GM12891 (cell line): ENCODE data around the gene KIF13A.

Experiments used
- DNase-seq: peaks from one replicate; pipeline ENCODE4 v3.0.0; 2011; ENCODE audit warnings: low spot score; ENCODE audit not compliant: insufficient read length
- FAIRE-seq: peaks from 2 replicates; lab custom pipeline; 2011; peaks lifted over from hg19 to GRCh38; lab: Jason Lieb, UNC
- PAX5 ChIP-seq: IDR thresholded peaks from 2 replicates; pipeline ENCODE4 v1.6.1; 2011; ENCODE audit warnings: low read length, moderate library complexity, mild to moderate bottlenecking; ENCODE audit not compliant: insufficient read depth, severe bottlenecking
- POLR2A ChIP-seq: IDR thresholded peaks from 2 replicates; pipeline ENCODE4 v1.6.1; 2011; ENCODE audit warnings: low read depth, low read length, control low read depth
- POLR2AphosphoS5 ChIP-seq: IDR thresholded peaks from 2 replicates; pipeline ENCODE4 v1.6.1; 2011; ENCODE audit warnings: low read depth, low read length, control low read depth
- POU2F2 ChIP-seq: IDR thresholded peaks from 2 replicates; pipeline ENCODE4 v1.6.1; 2011; ENCODE audit warnings: low read depth, mild to moderate bottlenecking, control low read depth, low read length, moderate library complexity
- SPI1 ChIP-seq: IDR thresholded peaks from 2 replicates; pipeline ENCODE4 v1.6.1; 2011; ENCODE audit warnings: low read depth, low read length, control low read depth
- TAF1 ChIP-seq: IDR thresholded peaks from 2 replicates; pipeline ENCODE4 v1.6.1; 2011; ENCODE audit warnings: low read depth, low read length, control low read depth

KIF13A gene

GRCh38 chr6:17905611-17906592, 81.5 kb downstream of the KIF13A start:
- DNase-seq (no peak), FAIRE-seq (no peak)
- TF ChIP-seq POLR2A: no peak
- TF ChIP-seq POU2F2: no peak
- TF ChIP-seq TAF1: no peak
- no peak for TF ChIP-seq POLR2AphosphoS5
- TF ChIP-seq PAX5: no peak
- TF ChIP-seq SPI1: no peak

- DNase-seq (no peak), FAIRE-seq (no peak)
- TF ChIP-seq POU2F2 (no peak), SPI1 (no peak), POLR2AphosphoS5 (no peak), POLR2A (no peak), PAX5 (no peak), TAF1 (no peak)
Observed at GRCh38 chr6:17904491-17905120, 82.8 kb downstream of the KIF13A start.

GRCh38 chr6:17902974-17903373, 84.5 kb downstream of the KIF13A start:
- no peak for DNase-seq
- TF ChIP-seq POU2F2 (no peak), PAX5 (no peak), POLR2A (no peak), TAF1 (no peak), POLR2AphosphoS5 (no peak), SPI1 (no peak)
- FAIRE-seq: no peak

GRCh38 chr6:17901493-17901892, 85.9 kb downstream of the KIF13A start:
- DNase-seq (no peak), FAIRE-seq (no peak)
- TF ChIP-seq SPI1: no peak
- TF ChIP-seq POLR2AphosphoS5: no peak
- TF ChIP-seq POLR2A: no peak
- no peak for TF ChIP-seq POU2F2
- no peak for TF ChIP-seq TAF1
- no peak for TF ChIP-seq PAX5

GRCh38 chr6:17900011-17900410, 87.4 kb downstream of the KIF13A start:
- DNase-seq (no peak), FAIRE-seq (no peak)
- TF ChIP-seq POU2F2: no peak
- TF ChIP-seq PAX5: no peak

GRCh38 chr6:17899491-17899890, 87.9 kb downstream of the KIF13A start:
- FAIRE-seq (no peak), DNase-seq (no peak)
- TF ChIP-seq POLR2A (no peak), POLR2AphosphoS5 (no peak), PAX5 (no peak), SPI1 (no peak), TAF1 (no peak), POU2F2 (no peak)

GRCh38 chr6:17897681-17898080, 89.8 kb downstream of the KIF13A start:
- TF ChIP-seq PAX5: no peak
- no peak for TF ChIP-seq POU2F2
- TF ChIP-seq SPI1: no peak
- no peak for TF ChIP-seq TAF1
- TF ChIP-seq POLR2AphosphoS5: no peak
- no peak for TF ChIP-seq POLR2A
- DNase-seq (no peak), FAIRE-seq (no peak)

- no peak for FAIRE-seq
- no peak for DNase-seq
- TF ChIP-seq POU2F2 (no peak), POLR2A (no peak), PAX5 (no peak), SPI1 (no peak), TAF1 (no peak), POLR2AphosphoS5 (no peak)
Observed at GRCh38 chr6:17894905-17895304, 92.5 kb downstream of the KIF13A start.

- no peak for FAIRE-seq
- no peak for TF ChIP-seq POU2F2
- no peak for TF ChIP-seq TAF1
- TF ChIP-seq SPI1: no peak
- no peak for TF ChIP-seq POLR2AphosphoS5
- no peak for TF ChIP-seq POLR2A
- TF ChIP-seq PAX5: no peak
- no peak for DNase-seq
Observed at GRCh38 chr6:17894191-17894590, 93.2 kb downstream of the KIF13A start.
